Neural cell (in vitro differentiated cells): Measurements from ENCODE around the gene SPEG.

Experiments
- MXI1 ChIP-seq: fragments of 450-650 bp; conservative IDR thresholded peaks from 2 replicates; pipeline ENCODE4 v1.6.1; 2014; ENCODE audit warnings: antibody characterized with exemption, mild to moderate bottlenecking; ENCODE audit not compliant: poor library complexity, severe bottlenecking
- TAF1 ChIP-seq: IDR thresholded peaks from 2 replicates; pipeline ENCODE4 v1.6.1; 2012; ENCODE audit warnings: low read depth
- TF ChIP-seq, protein P1 (sequence below): fragments of 450-650 bp; IDR thresholded peaks from 2 replicates; pipeline ENCODE4 v1.5.1; 2014; ENCODE audit warnings: antibody characterized with exemption, mild to moderate bottlenecking, moderate library complexity; ENCODE audit not compliant: poor library complexity, severe bottlenecking
- TF ChIP-seq, protein P2 (sequence below): IDR thresholded peaks from 2 replicates; pipeline ENCODE4 v1.6.1; 2012; ENCODE audit warnings: borderline replicate concordance

DNA sequence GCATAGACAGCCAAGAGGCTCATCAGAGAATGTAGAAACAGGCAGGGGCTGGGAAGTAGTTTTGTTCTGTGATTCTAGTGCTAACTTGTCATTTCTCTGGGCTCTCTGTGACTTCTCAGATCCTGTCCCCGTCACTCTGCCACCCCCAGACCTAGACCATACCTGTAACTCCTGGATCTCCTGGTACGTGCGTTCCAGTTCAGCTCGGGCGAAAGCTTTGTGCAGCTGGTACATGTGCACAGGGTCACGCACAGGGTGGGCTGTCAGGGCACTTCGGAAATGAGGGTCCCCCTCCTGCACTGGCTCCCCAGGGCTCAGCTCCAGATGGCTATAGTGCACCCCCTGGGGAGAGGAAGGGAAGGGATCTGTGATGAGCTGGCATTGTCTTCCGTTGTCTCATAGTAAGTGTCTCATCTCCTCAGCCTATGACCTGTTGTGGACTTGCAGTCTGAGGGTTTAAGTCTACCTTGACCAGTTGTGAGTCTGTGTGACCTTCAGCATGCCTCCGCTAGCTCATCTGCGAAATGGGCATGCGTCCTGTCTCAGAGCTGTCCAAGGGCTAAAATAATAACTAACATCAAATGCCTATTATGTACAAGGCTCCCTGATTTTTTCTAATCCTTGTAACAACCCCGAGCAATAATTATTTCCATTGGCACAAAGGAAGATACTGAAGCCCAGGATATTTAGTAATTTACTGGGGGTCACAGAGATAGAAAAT, 106.3 kb downstream of the SPEG start:
- TF ChIP-seq, protein P1, sequence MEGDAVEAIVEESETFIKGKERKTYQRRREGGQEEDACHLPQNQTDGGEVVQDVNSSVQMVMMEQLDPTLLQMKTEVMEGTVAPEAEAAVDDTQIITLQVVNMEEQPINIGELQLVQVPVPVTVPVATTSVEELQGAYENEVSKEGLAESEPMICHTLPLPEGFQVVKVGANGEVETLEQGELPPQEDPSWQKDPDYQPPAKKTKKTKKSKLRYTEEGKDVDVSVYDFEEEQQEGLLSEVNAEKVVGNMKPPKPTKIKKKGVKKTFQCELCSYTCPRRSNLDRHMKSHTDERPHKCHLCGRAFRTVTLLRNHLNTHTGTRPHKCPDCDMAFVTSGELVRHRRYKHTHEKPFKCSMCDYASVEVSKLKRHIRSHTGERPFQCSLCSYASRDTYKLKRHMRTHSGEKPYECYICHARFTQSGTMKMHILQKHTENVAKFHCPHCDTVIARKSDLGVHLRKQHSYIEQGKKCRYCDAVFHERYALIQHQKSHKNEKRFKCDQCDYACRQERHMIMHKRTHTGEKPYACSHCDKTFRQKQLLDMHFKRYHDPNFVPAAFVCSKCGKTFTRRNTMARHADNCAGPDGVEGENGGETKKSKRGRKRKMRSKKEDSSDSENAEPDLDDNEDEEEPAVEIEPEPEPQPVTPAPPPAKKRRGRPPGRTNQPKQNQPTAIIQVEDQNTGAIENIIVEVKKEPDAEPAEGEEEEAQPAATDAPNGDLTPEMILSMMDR = no peak
- TF ChIP-seq MXI1 = no peak
- TF ChIP-seq TAF1 = no peak
- TF ChIP-seq, protein P2, sequence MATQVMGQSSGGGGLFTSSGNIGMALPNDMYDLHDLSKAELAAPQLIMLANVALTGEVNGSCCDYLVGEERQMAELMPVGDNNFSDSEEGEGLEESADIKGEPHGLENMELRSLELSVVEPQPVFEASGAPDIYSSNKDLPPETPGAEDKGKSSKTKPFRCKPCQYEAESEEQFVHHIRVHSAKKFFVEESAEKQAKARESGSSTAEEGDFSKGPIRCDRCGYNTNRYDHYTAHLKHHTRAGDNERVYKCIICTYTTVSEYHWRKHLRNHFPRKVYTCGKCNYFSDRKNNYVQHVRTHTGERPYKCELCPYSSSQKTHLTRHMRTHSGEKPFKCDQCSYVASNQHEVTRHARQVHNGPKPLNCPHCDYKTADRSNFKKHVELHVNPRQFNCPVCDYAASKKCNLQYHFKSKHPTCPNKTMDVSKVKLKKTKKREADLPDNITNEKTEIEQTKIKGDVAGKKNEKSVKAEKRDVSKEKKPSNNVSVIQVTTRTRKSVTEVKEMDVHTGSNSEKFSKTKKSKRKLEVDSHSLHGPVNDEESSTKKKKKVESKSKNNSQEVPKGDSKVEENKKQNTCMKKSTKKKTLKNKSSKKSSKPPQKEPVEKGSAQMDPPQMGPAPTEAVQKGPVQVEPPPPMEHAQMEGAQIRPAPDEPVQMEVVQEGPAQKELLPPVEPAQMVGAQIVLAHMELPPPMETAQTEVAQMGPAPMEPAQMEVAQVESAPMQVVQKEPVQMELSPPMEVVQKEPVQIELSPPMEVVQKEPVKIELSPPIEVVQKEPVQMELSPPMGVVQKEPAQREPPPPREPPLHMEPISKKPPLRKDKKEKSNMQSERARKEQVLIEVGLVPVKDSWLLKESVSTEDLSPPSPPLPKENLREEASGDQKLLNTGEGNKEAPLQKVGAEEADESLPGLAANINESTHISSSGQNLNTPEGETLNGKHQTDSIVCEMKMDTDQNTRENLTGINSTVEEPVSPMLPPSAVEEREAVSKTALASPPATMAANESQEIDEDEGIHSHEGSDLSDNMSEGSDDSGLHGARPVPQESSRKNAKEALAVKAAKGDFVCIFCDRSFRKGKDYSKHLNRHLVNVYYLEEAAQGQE = no peak
